HCT116 (cell line): ENCODE measurements around the gene FNBP1. TPM values are rescaled to one million over a fixed set of nuclear protein-coding genes. Genes with fewer than 3 reads are reported as not detected.

Experiments
- ATAC-seq: fragments of 200-7000 bp; cut with Tn5 transposase; 2 replicates; pipeline ENCODE4 v1.9.1; 2020; ENCODE audit warnings: mild to moderate bottlenecking, moderate library complexity
- BruUV-seq: library from RNA; stranded (reverse); fragments of 400-500 nt; replicated peaks from 2 replicates; lab custom pipeline; 2021; lab: Mats Ljungman, UMichigan
- CTCF ChIA-PET: fragments of 300-600 bp; sonication (Branson Sonifier 250); formaldehyde crosslinking; loops from one replicate; lab custom pipeline; 2021; ENCODE audit warnings: antibody characterized with exemption; lab: Charles Lee
- POLR2A ChIA-PET: fragments of 300-600, 350-600 bp; sonication (Branson Sonifier 250); formaldehyde crosslinking; loops from one replicate; lab custom pipeline; 2021; ENCODE audit warnings: antibody characterized with exemption; lab: Charles Lee
- RAD21 ChIA-PET, 2 experiments: fragments of 300-600 bp; sonication (Branson Sonifier 250); formaldehyde crosslinking; loops; one replicate each; lab custom pipeline; 2023; ENCODE audit warnings: low total read pairs in 2 of 2; ENCODE audit not compliant: uncharacterized antibody in 2 of 2, unreplicated experiment in 2 of 2, low non-redundant PET in 1 of 2; lab: Charles Lee
- DNase-seq: peaks from one replicate; pipeline ENCODE4 v3.0.0-alpha.2; 2010; ENCODE audit warnings: low read depth, low spot score
- H2AFZ ChIP-seq: fragments of 200-600 bp; shearing (Covaris generic), sonication (generic); 2 replicates; pipeline ENCODE4 v1.6.1; 2017; ENCODE audit warnings: low read depth, mixed run types, mixed read lengths, antibody characterized with exemption, low read length; ENCODE audit not compliant: poor library complexity, severe bottlenecking
- H3K27ac ChIP-seq: 2 replicates; pipeline ENCODE4 v1.5.1; 2012; ENCODE audit warnings: low read depth, low read length
- H3K27me3 ChIP-seq: fragments of 200-600 bp; sonication (generic); 2 replicates; pipeline ENCODE4 v1.6.1; 2016; ENCODE audit warnings: mixed run types, low read length, mixed read lengths; ENCODE audit not compliant: insufficient read depth
- H3K36me3 ChIP-seq, 2 experiments: fragments of 200-500 bp in 1 of 2; fragments of 200-600 bp in 1 of 2; sonication (Bioruptor generic) in 1 of 2; sonication (generic) in 1 of 2; 2 replicates each; pipeline versions ENCODE4 v1.5.1 to v1.6.1; 2014 to 2016; ENCODE audit warnings: low read length in 2 of 2, inconsistent platforms in 1 of 2, mixed read lengths in 1 of 2, mixed run types in 1 of 2; ENCODE audit not compliant: insufficient read depth in 2 of 2, control insufficient read depth in 1 of 2
- H3K4me1 ChIP-seq, 2 experiments: fragments of 200-600 bp in 1 of 2; sonication (generic) in 1 of 2; 2 replicates each; pipeline versions ENCODE4 v1.5.1 to v1.6.1; 2012 to 2017; ENCODE audit warnings: low read length in 2 of 2, inconsistent platforms in 1 of 2, mild to moderate bottlenecking in 1 of 2, mixed read lengths in 1 of 2, mixed run types in 1 of 2, moderate library complexity in 1 of 2; ENCODE audit not compliant: insufficient read depth in 2 of 2, control insufficient read depth in 1 of 2
- H3K4me2 ChIP-seq: fragments of 200-600 bp; sonication (generic); 2 replicates; pipeline ENCODE4 v1.6.1; 2017; ENCODE audit warnings: mixed run types, low read length, mixed read lengths
- H3K4me3 ChIP-seq, 2 experiments: fragments of 200-600 bp in 1 of 2; sonication (generic) in 1 of 2; replicated peaks in 1 of 2; 2 replicates each; pipeline ENCODE4 v1.5.1; 2011 to 2016; ENCODE audit warnings: low read length in 2 of 2, control low read depth in 1 of 2, low read depth in 1 of 2, mild to moderate bottlenecking in 1 of 2, mixed read lengths in 1 of 2, mixed run types in 1 of 2
- H3K79me2 ChIP-seq: fragments of 200-600 bp; sonication (generic); 2 replicates; pipeline ENCODE4 v1.6.1; 2017; ENCODE audit warnings: mild to moderate bottlenecking, mixed run types, low read length, moderate library complexity, mixed read lengths; ENCODE audit not compliant: insufficient read depth
- H3K9ac ChIP-seq: fragments of 200-600 bp; sonication (generic); 2 replicates; pipeline ENCODE4 v1.6.1; 2016; ENCODE audit warnings: low read length, mixed read lengths
- H3K9me2 ChIP-seq: fragments of 200-600 bp; sonication (generic), shearing (Covaris generic); 2 replicates; pipeline ENCODE4 v1.6.1; 2017; ENCODE audit warnings: mixed run types, mild to moderate bottlenecking, moderate library complexity; ENCODE audit not compliant: insufficient read depth
- H3K9me3 ChIP-seq, 2 experiments: fragments of 200-500 bp in 1 of 2; fragments of 200-600 bp in 1 of 2; sonication (Bioruptor generic) in 1 of 2; sonication (generic) in 1 of 2; 2 replicates each; pipeline ENCODE4 v1.6.1; 2014 to 2017; ENCODE audit warnings: low read length in 2 of 2, mixed read lengths in 2 of 2, inconsistent platforms in 1 of 2, low read depth in 1 of 2, mild to moderate bottlenecking in 1 of 2, mixed run types in 1 of 2, moderate library complexity in 1 of 2; ENCODE audit not compliant: control insufficient read depth in 1 of 2, insufficient read depth in 1 of 2
- H4K20me1 ChIP-seq: fragments of 200-600 bp; sonication (generic), shearing (Covaris generic); 2 replicates; pipeline ENCODE4 v1.6.1; 2017; ENCODE audit warnings: mixed run types, mild to moderate bottlenecking, moderate library complexity; ENCODE audit not compliant: insufficient read depth
- CEBPB ChIP-seq: IDR thresholded peaks from 2 replicates; pipeline ENCODE4 v1.6.1; 2012; ENCODE audit warnings: low read depth
- EGR1 ChIP-seq: IDR thresholded peaks from 2 replicates; pipeline ENCODE4 v1.6.1; 2012; ENCODE audit warnings: low read depth
- ELF1 ChIP-seq: IDR thresholded peaks from 2 replicates; pipeline ENCODE4 v1.6.1; 2012; ENCODE audit warnings: low read depth, borderline replicate concordance
- EZH2 ChIP-seq: fragments of 200-600 bp; sonication (generic); IDR thresholded peaks from 2 replicates; pipeline ENCODE4 v1.6.1; 2017; ENCODE audit warnings: antibody characterized with exemption, mixed run types
- EZH2phosphoT487 ChIP-seq: fragments of 200-600 bp; IDR thresholded peaks from 2 replicates; pipeline ENCODE4 v1.6.1; 2018; ENCODE audit warnings: antibody characterized with exemption, borderline replicate concordance
- POLR2A ChIP-seq: IDR thresholded peaks from 2 replicates; pipeline ENCODE4 v1.7.0; 2011; ENCODE audit warnings: borderline replicate concordance; ENCODE audit not compliant: insufficient read depth, insufficient read length; ENCODE audit errors: extremely low read depth
- RAD21 ChIP-seq: IDR thresholded peaks from 2 replicates; pipeline ENCODE4 v1.6.1; 2012; ENCODE audit warnings: low read depth, mild to moderate bottlenecking
- SIN3A ChIP-seq: IDR thresholded peaks from 2 replicates; pipeline ENCODE4 v1.6.1; 2012; ENCODE audit warnings: low read depth
- SP1 ChIP-seq: IDR thresholded peaks from 2 replicates; pipeline ENCODE4 v1.6.1; 2012; ENCODE audit warnings: low read depth
- SRF ChIP-seq: IDR thresholded peaks from 2 replicates; pipeline ENCODE4 v1.6.1; 2012; ENCODE audit warnings: low read depth
- TCF7L2 ChIP-seq: IDR thresholded peaks from 2 replicates; pipeline ENCODE4 v1.7.0; 2011; ENCODE audit warnings: borderline replicate concordance, inconsistent platforms; ENCODE audit not compliant: insufficient read depth, insufficient read length; ENCODE audit errors: extremely low read depth
- YY1 ChIP-seq: IDR thresholded peaks from 2 replicates; pipeline ENCODE4 v1.6.1; 2011; ENCODE audit warnings: low read length, low read depth, moderate library complexity, mild to moderate bottlenecking; ENCODE audit not compliant: insufficient replicate concordance; ENCODE audit errors: extremely low read depth
- ZFX ChIP-seq: fragments of 450-650 bp; IDR thresholded peaks from 2 replicates; pipeline ENCODE4 v1.6.1; 2017
- ZNF274 ChIP-seq: fragments of 200-500 bp; sonication (Bioruptor generic); IDR thresholded peaks from 2 replicates; pipeline ENCODE4 v1.6.1; 2014; ENCODE audit warnings: mild to moderate bottlenecking, low read depth, low read length, inconsistent platforms
- intact Hi-C: fragments of 100-400 bp; cut with micrococcal nuclease; formaldehyde crosslinking; loops from 2 replicates; pipeline ENCODE4 v1.10.0; 2022
- total RNA-seq: library from RNA; stranded (reverse); gene quantifications from one replicate; pipeline ENCODE4 v1.2.1, GENCODE V29; 2021; ENCODE audit not compliant: unreplicated experiment
- TF ChIP-seq, protein P1 (sequence below): IDR thresholded peaks from 2 replicates; pipeline ENCODE4 v1.6.1; 2012
- TF ChIP-seq, protein P2 (sequence below), 3 experiments: fragments of 200-600 bp in 1 of 3; sonication (generic) in 1 of 3; IDR thresholded peaks in 2 of 3; conservative IDR thresholded peaks in 1 of 3; 2 replicates each; pipeline ENCODE4 v1.5.1; 2012 to 2017; ENCODE audit warnings: low read depth in 2 of 3, low read length in 2 of 3, antibody characterized with exemption in 1 of 3, borderline replicate concordance in 1 of 3, control low read depth in 1 of 3, mild to moderate bottlenecking in 1 of 3, mixed read lengths in 1 of 3, mixed run types in 1 of 3, moderate library complexity in 1 of 3; ENCODE audit not compliant: insufficient read depth in 1 of 3
- TF ChIP-seq, protein P3 (sequence below): IDR thresholded peaks from 2 replicates; pipeline ENCODE4 v1.6.1; 2011; ENCODE audit warnings: mild to moderate bottlenecking, low read length, moderate library complexity; ENCODE audit not compliant: insufficient replicate concordance; ENCODE audit errors: extremely low read depth
- TF ChIP-seq, protein P4 (sequence below): IDR thresholded peaks from 2 replicates; pipeline ENCODE4 v1.6.1; 2012; ENCODE audit warnings: low read depth

Gene FNBP1
- total RNA-seq, 1 experiment from 2014 or later = 25.0 TPM

DNA sequence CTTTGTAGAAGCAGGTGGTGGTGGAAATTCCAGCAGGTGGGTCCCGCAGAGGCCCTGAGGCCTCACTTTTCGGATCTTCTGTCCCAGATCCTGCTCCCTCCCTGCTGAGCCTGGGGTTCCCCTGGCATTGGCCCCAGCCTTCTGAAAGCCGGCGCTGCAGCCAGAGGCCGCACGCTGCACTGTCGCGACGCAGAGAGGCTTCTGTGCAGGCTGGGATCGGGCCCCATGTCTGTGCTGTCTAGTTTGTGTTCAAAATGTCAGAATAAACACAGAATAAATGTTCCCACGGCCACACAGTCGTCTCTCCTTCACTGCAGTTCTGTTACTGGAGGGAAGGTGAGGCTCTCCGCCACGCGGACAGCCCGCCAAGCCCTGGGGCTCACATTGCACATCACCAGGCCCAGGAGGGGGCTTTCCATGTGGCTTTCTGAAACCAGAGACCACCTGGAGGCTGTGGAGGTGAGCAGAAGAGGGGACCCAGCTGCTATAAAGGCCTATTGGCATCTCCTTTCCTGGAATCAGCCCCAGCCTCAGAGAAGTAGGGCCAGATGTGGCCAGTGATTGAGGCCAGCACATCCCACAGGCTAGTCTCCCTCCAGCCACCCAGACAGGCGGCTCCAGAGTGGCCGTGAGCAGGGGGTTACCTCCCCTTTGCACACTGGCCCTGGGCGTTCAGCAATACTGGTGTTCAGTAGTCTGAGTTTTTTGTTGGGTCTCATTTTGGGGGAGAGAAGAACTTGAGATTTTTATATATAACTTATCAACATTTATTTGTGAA is 161.3 kb downstream of the FNBP1 start:
- ChIA-PET POLR2A (no interaction called here), CTCF (no interaction called here), RAD21 (no interaction called here)
- Histone ChIP-seq H3K4me2 (no peak overlapping the region), H3K4me3 (no peak overlapping the region), H2AFZ (no peak overlapping the region), H3K27me3 (no peaks in the 10 kb centered on the region), H3K79me2 (no peaks in the 10 kb centered on the region), H3K9me3 (no peaks in the 10 kb centered on the region), H3K9me2 (no peaks in the 10 kb centered on the region), H3K4me1 (peaks cover 22 to 31% of the 10 kb centered on the region in 2 experiments), H3K9ac (no peak overlapping the region), H4K20me1 (no peaks in the 10 kb centered on the region), H3K27ac (no peak overlapping the region), H3K36me3 (no peaks in the 10 kb centered on the region)
- no TSS peak for BruUV-seq
- DNase-seq (no peak), ATAC-seq (no peak)
- no peak for TF ChIP-seq TCF7L2
- TF ChIP-seq, protein P1, sequence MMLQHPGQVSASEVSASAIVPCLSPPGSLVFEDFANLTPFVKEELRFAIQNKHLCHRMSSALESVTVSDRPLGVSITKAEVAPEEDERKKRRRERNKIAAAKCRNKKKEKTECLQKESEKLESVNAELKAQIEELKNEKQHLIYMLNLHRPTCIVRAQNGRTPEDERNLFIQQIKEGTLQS = no peak
- TF ChIP-seq EGR1 = no peak
- no peak for TF ChIP-seq ELF1
- TF ChIP-seq ZFX = no peak
- TF ChIP-seq ZNF274 = no peak
- TF ChIP-seq POLR2A = no peak
- TF ChIP-seq CEBPB = no peak
- TF ChIP-seq, protein P2, sequence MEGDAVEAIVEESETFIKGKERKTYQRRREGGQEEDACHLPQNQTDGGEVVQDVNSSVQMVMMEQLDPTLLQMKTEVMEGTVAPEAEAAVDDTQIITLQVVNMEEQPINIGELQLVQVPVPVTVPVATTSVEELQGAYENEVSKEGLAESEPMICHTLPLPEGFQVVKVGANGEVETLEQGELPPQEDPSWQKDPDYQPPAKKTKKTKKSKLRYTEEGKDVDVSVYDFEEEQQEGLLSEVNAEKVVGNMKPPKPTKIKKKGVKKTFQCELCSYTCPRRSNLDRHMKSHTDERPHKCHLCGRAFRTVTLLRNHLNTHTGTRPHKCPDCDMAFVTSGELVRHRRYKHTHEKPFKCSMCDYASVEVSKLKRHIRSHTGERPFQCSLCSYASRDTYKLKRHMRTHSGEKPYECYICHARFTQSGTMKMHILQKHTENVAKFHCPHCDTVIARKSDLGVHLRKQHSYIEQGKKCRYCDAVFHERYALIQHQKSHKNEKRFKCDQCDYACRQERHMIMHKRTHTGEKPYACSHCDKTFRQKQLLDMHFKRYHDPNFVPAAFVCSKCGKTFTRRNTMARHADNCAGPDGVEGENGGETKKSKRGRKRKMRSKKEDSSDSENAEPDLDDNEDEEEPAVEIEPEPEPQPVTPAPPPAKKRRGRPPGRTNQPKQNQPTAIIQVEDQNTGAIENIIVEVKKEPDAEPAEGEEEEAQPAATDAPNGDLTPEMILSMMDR (IDR thresholded peaks at IDR 0.05 in 2 of 3, conservative IDR thresholded peaks at IDR 0.05 in 1 of 3; ENCODE audit: borderline replicate concordance in 1 of 3, insufficient read depth in 1 of 3, low read depth in 2 of 3, low read length in 2 of 3) = no peak
- no peak for TF ChIP-seq SP1
- TF ChIP-seq RAD21 = no peak
- TF ChIP-seq YY1 = no peak
- TF ChIP-seq SRF = no peak
- TF ChIP-seq EZH2 = no peak
- TF ChIP-seq, protein P3, sequence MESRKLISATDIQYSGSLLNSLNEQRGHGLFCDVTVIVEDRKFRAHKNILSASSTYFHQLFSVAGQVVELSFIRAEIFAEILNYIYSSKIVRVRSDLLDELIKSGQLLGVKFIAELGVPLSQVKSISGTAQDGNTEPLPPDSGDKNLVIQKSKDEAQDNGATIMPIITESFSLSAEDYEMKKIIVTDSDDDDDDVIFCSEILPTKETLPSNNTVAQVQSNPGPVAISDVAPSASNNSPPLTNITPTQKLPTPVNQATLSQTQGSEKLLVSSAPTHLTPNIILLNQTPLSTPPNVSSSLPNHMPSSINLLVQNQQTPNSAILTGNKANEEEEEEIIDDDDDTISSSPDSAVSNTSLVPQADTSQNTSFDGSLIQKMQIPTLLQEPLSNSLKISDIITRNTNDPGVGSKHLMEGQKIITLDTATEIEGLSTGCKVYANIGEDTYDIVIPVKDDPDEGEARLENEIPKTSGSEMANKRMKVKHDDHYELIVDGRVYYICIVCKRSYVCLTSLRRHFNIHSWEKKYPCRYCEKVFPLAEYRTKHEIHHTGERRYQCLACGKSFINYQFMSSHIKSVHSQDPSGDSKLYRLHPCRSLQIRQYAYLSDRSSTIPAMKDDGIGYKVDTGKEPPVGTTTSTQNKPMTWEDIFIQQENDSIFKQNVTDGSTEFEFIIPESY = no peak
- TF ChIP-seq EZH2phosphoT487 = no peak
- TF ChIP-seq, protein P4, sequence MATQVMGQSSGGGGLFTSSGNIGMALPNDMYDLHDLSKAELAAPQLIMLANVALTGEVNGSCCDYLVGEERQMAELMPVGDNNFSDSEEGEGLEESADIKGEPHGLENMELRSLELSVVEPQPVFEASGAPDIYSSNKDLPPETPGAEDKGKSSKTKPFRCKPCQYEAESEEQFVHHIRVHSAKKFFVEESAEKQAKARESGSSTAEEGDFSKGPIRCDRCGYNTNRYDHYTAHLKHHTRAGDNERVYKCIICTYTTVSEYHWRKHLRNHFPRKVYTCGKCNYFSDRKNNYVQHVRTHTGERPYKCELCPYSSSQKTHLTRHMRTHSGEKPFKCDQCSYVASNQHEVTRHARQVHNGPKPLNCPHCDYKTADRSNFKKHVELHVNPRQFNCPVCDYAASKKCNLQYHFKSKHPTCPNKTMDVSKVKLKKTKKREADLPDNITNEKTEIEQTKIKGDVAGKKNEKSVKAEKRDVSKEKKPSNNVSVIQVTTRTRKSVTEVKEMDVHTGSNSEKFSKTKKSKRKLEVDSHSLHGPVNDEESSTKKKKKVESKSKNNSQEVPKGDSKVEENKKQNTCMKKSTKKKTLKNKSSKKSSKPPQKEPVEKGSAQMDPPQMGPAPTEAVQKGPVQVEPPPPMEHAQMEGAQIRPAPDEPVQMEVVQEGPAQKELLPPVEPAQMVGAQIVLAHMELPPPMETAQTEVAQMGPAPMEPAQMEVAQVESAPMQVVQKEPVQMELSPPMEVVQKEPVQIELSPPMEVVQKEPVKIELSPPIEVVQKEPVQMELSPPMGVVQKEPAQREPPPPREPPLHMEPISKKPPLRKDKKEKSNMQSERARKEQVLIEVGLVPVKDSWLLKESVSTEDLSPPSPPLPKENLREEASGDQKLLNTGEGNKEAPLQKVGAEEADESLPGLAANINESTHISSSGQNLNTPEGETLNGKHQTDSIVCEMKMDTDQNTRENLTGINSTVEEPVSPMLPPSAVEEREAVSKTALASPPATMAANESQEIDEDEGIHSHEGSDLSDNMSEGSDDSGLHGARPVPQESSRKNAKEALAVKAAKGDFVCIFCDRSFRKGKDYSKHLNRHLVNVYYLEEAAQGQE = no peak
- no peak for TF ChIP-seq SIN3A
- intact Hi-C loops = no loop called here
